NCI-H345 (cell line): ENCODE measurements around the gene TSPAN4.

ENCODE experiments used
- DNase-seq: peaks from one replicate; lab custom pipeline; 2025; lab: John Stamatoyannopoulos, UW

The TSPAN4 gene

DNA sequence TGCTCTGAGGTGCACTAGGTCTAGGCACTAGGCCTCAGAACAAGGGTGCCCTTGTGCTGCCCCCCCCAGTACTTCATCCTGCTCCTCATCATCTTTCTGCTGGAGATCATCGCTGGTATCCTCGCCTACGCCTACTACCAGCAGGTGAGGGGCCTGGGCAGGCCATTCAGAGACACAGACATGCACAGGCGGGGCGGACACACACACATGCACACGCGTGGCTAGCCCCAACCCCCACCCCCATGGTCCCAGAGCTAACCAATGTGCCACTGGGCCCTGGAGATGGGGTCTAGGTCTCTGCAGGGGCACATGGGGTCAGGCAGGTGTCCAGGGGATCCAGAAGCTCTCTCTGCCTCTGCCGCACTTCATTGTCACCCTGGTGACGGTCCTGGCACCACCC, 6.0 kb upstream of the TSPAN4 start:
- no peak for DNase-seq

DNA sequence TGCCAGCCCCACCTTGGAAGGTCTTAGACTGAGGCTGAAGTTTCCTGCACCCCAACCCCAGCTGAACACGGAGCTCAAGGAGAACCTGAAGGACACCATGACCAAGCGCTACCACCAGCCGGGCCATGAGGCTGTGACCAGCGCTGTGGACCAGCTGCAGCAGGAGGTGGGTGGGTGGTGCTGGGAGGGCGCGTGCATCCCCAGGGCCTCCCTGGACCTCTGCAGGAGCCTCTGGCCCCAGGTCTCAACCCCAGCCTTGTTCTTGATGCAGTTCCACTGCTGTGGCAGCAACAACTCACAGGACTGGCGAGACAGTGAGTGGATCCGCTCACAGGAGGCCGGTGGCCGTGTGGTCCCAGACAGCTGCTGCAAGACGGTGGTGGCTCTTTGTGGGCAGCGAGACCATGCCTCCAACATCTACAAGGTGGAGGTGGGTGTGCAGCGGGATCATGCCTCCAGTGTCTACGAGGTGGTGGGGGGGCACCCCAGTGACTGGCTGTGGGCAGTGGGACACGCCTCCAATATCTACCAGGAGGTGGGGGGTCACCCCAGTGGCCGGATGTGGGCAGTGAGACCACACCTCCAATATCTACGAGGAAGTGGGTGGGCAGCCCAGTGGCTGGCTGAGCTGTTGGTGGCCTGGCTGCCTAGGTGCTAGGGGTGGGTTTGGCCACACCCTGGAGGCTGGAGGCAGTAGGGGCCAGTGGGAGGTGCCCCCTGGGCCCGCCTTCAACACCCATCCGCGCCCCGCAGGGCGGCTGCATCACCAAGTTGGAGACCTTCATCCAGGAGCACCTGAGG, 5.3 kb upstream of the TSPAN4 start:
- no peak for DNase-seq

DNA sequence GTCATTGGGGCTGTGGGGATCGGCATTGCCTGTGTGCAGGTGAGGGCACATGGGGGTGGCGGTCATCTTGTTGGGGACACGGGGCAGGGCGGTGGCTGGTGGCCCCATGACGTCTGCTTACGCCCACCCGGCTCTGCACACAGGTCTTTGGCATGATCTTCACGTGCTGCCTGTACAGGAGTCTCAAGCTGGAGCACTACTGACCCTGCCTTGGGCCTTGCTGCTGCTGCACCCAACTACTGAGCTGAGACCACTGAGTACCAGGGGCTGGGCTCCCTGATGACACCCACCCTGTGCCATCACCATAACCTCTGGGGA, 4.7 kb upstream of the TSPAN4 start:
- no peak for DNase-seq

DNA sequence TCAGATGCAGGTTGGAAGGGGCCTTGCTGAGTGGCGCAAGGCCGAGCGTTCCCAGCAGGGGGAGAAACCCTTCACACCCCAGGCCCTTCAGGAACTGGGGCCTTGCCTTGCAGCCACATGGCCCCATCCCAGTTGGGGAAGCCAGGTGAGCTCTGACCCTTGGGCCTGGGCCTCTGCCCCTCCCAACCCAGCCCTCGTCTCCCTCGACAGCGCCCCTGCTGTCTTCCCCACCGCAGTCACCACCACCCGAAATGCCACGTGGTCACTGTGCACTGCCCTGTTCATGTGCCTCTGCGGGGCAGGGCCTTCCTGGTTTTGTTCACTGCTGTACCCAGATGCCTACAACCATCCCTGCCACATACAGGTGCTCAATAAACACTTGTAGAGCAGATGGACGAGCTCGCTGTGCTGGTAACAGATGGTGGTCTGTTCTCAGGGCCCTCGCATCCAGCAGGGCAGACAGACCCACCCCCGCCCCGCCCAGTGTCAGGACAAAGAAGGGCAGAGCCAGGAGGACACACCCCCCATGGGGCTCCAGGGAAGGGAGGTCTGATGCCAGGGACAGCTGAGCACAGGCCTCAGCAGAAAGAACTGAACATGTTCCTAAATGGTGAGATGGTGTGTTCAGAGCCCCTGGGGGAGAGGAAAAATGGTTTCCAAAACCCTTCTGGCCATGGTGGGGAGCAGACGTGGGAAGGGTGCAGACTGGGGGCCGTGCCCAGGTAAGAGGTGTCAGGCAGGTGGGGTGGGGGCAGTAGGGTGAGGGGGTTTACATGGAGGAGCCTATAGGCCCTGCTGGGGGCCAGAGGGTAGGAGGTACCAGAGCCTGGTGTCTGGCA, 4.0 kb upstream of the TSPAN4 start:
- DNase-seq, result no peak

DNA sequence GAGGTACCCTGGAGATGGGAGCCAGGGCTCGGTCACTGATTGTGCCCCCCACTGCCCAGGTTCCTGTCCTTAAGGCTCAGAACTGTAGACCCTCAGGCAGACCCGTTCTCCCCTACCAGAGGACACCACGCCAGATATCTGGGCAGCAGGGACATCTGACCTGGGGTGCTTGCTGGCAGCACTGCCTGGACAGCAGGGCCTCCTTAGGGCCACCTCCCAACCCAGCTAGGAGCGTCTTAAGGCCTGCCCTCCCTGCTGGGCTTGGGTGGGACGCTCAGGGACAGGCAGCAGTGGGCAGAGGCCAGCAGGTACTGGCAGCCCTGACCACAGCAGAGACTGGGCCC, 3.4 kb upstream of the TSPAN4 start:
- DNase-seq, result no peak

DNA sequence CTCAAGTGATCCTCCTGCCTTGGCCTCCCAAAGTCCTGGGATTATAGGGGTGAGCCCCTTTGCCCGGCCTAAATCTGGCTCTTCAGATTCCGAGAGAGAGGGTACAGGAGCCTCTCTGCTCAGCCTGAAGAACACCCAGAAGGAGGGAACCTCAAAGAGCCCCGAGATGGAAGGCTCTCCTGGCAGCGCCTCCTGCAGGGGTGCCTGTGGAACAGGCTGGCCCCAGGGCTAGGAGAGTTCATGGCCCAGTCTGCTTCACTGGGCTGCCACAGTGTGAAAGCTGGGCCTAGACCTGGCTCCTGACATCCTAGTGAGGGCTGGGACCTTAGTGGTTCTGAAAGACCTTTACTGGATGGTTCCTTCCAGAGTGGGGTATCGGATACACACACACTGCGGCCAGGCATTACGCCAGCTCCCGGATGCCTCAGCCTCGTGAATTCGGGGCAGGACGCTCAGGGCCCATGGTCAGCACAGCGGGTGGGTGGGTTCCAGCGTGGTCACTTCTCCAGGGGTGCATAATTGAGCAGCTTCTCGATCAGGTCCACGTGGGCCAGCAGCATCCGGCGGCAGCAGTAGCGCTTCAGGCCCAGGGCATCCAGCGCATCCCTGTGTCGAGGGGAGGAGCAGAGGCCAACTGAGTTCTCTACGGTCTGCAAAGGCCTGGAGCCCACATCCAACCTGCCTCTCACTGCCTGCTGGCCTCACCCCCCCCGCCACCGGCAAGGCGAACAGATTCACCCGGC, 2.6 kb upstream of the TSPAN4 start:
- no peak for DNase-seq

DNA sequence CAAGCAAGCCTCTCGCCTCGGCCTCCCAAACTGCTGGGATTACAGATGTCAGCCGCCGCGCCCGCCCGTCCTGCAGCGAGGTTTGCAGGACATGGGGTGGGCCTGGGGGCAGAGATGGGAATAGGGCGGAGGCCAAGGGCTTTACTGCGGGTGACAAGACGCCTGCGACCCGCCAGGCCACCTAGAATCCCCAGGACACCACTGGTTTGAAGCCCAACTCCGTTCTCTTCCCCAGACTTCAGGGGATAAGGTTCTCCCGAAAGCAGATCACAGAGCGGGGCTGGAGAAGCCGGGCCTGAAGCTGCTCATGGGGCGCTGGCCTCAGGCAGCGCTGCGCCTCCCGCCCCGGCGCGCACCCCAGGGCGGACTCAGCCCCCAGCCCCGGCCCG, 677 bp upstream of the TSPAN4 start:
- DNase-seq, result no peak

DNA sequence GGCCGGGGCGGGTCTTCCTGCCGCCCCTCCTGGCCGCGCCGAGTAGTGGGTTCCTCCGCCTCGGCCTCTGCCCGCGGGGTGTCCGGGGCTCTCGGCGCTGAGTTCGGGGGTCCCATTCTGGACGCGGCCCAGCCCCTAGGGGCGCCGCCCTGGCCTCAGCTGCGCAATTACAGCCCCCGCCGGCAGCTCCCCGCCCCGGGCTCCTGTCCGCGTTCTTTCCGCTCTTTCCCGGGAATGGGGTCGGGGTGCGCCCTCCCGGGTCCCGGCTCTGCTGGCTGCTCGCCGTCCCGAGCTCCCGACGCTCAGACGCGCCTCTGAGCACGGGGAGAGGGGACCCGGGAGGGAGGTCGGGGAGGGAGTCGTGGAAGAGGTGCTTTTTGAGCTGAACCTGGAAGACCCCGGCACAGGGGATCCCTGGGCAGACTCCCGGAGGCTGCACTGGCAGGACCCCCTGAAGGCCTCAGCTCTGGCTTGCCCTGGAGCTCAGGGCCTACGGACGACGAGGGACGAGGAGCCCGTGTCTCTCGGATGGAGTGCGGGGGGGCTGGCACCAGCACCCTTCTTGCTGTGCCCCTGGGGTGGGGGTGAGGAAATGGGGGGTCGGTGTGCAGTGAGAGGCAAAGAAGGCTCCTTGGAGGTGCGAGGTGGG, 558 bp downstream of the TSPAN4 start:
- no peak for DNase-seq

DNA sequence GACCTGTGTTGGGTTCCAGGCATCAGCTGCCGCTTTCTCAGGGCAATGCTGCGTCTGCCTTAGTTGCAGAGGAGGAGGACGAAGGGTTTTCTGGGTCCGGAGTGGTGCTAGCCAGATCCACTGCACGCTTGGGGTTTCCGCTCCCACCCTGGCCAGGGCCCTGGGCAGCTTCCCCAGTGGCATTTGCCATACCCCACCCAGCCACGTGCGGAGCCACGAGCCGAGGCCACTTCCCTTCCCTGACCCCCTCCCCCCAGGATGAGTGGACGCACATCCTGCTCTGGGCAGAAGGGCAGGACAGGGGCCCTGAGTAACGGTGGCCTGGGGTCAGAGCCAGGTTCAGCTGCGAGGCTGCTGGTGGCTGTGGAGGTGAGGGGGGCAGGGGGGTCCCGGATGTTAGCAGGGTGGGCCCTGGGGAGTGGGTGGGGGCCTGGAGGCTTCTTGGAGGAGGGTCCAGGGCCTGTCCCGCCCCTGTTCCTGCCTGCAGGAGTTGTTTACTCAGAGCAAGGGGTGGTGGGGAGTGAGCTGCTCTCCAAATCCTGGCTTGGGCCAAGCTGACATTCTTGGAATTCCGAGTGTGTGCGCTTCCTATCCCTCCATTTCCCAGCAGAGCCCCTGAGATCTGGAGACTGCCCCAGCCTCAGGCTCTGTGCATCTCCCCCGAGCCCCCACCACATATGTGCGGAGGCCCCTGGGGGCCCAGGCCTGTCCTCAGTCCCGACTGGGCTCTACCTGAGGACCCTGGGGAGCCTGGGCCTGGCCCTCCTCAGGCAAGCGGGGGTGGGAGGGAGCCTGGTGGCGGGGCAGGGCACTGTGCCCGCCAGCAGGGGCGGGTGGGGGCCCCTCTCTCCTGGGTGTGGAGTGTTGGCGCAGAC, 1.4 kb downstream of the TSPAN4 start:
- no peak for DNase-seq

DNA sequence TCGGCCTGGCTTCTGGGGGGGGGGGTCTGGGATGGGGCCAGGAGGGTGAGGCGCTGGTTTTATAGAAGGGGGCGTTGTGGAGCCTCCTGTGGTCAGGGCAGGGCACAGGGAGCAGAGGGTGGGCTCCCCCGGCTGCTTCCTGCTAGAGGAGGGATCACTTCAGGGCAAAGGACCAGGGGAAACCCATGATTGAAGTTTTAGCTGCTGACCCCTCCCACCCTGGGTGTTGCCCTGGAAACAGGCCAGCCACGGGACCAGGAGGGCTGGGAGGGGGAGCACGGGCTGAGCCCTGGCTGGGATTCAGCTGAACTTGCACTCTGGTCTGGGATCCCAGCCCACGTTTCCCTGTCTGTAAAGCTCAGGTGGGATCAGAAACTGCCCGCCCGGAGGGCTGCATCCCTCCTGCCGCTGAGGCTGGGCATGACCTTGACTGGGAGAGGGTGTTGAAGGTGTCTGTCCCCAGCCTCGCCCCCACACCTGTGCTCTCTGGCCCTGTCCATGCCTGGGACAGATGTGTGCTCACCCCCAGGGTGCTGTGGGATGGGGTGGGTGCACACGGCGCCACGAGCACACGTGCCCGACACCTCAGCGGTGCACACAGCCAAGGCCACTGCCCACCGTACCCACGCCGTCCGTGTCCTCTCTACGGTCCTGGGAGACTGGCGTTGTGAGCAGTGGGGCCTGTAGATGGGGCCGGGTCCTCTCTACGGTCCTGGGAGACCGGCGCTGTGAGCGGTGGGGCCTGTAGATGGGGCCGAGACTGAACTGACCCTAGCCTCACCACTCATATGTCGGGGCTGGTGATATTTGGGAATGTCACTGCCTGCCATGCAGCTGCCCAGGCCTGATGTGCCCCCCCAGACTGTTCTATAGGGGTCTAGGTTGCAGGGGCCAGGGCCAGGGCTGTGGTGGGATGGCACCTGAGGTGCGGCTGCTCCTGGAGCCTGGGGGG, 2.3 kb downstream of the TSPAN4 start:
- DNase-seq, result no peak

DNA sequence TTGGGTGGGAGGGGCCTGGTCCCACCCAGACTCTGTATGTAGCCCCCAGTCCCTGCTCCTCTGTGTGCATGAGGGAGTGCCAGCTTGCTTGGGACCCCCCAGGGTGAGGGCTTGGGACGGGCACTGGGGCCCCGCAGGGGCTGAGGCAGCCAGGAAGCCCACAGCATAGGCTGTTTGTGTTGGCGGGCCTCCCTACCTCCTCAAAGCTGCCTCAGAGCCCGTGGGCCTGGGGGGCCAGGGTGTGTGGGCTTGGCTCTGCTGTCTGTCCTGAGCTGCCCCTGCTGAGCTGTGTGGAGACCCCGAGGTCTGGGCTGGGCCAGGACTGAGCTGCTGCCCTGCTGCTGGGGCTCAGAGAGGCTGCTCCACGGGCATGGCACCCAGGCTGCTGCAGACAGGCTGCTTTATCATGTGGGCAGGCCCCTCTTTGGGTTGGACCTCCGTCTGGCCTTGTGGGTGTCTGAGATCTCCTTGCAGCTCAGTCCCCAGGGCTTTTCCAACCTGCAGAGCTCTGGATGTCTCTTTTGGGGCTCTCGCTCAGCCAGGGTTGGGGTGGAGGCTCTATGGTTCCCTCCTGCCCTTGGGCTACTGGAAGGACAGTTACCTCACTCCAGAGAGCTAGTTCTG, 3.3 kb downstream of the TSPAN4 start:
- no peak for DNase-seq

DNA sequence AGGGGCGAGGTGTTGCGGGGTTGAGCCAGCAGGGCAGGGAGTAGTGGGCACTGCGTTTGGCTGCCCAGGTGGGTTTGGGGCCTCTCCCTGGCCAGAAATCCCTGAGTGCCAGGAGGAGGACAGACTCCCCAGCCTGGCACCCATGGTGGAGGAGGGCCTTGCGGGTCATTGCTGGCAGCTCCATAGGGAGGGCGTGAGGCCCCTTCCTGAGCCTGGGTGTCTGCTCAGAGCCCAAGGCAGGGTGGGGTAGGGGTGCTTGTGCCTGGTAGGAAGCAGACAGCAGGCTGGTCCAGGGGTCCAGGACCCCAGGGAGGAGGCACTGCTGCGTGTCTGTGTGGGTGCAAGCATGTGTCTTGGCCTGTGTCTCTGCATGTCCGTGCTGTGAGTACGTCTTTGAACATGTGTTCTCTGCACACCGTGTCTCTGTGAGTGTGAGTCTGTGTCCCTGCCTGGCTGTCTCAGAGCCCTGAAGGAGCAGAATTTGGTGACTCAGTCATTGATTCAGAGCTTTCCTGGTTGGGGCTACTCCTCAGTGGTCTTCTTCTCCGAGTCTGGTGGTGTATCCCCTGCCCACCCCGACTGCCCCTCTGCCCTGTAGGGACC, 3.9 kb downstream of the TSPAN4 start:
- no peak for DNase-seq

DNA sequence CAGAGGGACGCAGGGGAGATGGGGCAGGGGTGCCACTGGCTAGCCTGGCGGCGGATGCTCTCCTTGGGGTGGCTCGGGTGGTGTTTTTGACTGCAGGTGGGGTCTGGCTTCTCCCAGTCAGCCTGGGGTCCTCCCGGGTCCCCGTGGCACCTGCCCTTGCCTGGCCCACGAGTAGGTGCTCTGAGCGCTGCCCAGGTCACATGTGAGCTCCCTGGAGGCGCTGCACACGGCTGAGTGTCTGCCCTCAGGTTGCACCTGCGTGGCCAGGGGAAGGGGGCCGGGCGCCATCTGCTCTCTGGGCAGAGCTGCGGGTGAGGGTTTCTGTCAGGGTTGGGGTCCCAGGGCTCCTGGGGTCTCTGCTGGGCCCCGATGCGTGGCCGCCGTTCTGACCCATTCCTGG, 5.2 kb downstream of the TSPAN4 start:
- no peak for DNase-seq

DNA sequence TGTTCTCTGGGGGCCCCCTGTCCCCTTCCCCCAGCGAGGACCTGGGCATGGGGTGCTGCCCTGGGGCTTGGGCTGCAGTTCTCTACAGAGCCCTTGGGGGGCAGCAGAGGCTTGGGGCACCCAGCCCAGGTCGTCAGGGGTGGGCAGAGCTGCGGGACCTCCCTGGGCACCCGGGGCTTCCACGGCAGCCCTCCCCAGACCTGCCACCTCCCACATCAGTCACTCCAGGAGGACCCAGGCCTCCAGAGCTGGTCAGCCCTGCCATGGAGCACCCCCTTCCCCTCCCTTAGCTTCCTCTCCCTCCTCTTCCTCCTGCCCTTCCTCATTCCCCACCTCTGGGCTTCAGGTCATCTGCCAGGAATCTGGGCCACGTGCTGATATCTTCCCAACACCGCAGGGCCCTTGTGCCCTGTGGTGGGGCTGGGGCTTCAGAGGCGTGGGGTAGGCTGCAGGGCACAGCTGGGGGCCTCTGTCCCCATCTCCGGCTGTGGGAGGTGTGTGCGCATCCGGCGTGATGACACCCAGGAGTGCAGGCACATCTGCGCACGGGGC, 5.8 kb downstream of the TSPAN4 start:
- peak; percentile 60 for DNase-seq

DNA sequence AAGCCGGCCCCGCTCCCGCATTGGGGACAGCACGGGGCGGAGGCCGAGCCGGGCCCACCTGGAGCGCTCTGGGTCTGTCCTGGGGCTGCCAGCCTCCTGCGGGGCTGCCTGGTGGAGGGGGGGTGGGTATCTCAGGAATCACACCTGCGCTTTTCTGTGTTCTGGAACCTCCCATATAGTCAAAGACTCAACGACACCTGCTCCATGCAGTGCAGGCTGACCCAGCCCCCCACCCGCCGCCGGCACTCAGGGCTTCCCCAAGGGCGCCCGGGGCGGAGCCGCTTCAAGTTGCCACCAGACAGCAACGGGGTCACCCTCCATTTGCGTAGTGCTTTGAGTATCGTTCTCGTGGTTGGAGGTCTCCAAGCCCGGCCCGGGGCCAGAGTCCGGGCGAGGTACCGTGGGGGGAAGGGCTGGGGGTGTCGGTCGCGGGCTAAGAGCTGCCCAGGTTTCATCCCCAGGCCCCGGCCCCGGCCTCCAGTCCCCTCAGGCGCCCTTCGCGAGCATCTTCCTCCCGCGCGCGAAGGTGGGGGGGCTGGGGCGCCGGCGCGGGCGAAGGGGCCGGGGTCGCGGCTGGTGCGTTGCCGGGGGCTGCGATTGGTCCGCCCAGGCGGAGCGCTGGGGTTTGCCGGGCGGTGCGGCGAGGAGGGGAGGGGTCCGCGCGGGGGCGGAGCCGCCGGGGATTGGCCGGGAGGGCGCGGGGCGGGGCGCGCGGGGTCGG, 6.6 kb downstream of the TSPAN4 start:
- peak; percentile 80 for DNase-seq

DNA sequence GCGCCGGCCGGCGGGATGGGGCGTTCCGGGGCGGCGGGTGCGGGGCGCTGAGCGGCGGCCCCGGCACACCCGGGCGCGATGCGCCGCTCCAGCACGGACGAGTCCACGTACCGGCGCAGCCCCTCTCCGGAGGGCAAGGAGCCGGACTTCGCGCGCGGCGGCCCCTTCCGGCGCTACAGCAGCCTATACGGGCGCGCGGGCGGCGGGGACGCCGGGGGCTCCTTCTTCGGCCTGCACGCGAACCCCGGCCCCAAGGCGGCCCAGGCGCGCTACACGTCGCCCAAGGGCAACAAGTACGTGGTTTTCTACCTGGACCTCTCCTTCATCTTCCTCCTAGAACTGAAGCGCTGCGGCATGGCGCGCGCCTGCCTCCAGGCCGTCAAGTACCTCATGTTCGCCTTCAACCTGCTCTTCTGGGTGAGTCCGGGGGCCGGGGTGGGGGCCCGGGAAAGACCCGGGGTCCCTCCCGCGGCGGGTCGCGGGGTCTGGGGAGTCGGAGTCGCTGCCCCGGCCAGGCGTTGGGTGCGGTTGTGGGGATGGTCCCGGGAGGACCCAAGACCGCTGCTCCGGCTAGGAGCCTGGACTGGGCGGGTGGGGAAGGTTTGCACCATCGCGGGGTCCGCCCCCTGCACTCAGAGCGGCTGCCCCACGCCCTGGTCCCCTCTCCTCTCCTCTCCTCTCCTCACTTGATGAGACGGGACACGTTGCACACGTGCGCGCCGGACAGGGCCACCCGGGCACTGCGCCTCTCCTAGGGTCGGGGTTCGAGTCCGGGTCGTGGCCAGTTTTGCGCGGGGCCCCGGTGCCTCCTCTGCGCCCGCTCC, 7.5 kb downstream of the TSPAN4 start:
- DNase-seq, result no peak
